DOHH2 (cell line): ENCODE measurements around the gene GBP2.

Source experiments
- CTCF ChIP-seq: fragments of 200-600 bp; sonication (generic); IDR thresholded peaks from one replicate; pipeline ENCODE4 v1.5.1; 2014; ENCODE audit warnings: antibody characterized with exemption, mild to moderate bottlenecking, low read depth, low read length; ENCODE audit not compliant: poor library complexity, severe bottlenecking
- EZH2phosphoT487 ChIP-seq: fragments of 200-600 bp; sonication (generic); IDR thresholded peaks from 2 replicates; pipeline ENCODE4 v1.6.1; 2017; ENCODE audit warnings: borderline replicate concordance, mild to moderate bottlenecking, antibody characterized with exemption, low read length, moderate library complexity, mixed read lengths

GRCh38 chr1:89102021-89102420 lies 23.9 kb downstream of the GBP2 start:
- TF ChIP-seq EZH2phosphoT487 (no peak), CTCF (no peak)
